LoVo (cell line): Measurements from ENCODE around the gene SPOCD1.
"Not testable (repeated sequence)": the region's sequence is repeated elsewhere in the genome, so short reads cannot be mapped to it uniquely, and the experiment has no call there.

Experiments used
- DNase-seq: peaks from one replicate; pipeline ENCODE4 v3.0.0-alpha.2; 2016; ENCODE audit warnings: low spot score

SPOCD1 gene

DNA sequence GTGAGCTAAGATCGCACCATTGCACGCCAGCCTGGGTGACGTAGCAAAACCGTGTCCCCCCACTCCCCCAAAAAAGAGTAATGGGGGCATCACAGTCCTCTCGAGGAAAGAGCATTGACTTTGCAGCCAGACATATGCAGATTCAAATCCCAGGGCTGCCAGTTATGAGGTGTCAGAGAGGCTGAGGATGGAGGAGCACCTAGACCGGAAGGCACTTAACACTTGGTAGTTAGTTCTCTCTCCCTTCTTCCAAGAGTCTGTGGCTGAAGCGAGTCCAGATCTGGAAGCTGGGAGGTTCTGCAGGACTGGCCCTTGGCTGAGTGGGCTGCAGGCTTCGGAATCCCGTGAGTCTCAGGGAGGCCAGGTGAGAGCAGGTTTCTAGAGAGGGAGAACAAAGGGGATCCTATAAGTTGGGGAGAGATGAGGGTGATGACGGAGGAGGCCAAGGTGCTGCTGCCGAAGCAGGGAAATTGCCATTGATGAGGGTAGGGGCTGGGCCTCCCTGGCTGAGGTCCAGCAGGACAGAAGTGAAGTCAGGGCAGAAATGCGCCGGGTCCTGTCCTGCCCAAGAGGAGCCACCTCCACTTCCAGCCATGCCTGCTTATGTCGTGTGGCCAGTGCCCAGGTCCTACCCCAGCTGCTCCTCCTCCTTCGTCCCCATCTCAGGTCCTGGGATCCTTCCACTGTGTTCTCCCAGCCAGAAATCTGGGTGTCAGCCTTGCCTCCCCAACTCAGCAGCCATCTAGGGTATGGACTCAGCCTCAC is 13.3 kb upstream of the SPOCD1 start:
- DNase-seq, result no peak

DNA sequence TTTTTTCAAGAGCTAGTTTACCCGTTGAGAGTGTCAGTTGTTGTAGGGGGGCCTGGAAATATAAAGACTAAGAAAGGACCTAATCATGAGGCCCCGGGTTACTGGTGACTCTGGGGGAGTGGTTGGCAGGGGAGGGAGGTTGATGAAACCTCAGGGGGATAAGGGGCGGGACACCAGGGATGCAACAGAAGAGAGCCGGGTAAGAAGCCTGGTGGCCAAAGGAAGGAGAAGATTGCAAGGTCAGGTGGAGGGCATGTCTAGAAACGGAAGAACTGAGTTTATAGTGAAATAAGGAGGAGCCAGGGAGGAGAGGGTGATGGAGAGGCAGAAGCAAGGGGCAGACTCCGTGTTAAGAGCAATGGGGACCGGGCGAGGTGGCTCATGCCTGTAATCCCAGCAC is 12.5 kb upstream of the SPOCD1 start:
- DNase-seq, result no peak

DNA sequence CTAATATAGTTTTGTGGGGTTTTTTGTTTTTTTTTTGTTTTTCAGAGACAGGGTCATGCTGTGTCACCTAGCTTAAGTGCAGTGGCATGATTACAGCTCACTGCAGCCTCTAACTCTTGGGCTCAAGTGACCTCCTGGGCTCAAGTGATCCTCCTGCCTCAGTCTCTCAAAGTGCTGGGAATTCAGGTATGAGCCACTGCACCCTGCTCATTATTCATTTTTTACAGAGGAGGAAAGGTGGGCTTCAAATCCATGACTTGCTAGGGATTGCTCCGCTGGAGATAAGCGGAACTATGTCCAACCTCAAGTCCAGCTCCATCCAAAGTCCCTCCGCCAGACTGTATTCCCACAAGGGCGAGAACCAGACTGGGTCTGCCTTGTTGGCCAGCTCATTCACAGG is 8.0 kb upstream of the SPOCD1 start:
- DNase-seq, result no peak

DNA sequence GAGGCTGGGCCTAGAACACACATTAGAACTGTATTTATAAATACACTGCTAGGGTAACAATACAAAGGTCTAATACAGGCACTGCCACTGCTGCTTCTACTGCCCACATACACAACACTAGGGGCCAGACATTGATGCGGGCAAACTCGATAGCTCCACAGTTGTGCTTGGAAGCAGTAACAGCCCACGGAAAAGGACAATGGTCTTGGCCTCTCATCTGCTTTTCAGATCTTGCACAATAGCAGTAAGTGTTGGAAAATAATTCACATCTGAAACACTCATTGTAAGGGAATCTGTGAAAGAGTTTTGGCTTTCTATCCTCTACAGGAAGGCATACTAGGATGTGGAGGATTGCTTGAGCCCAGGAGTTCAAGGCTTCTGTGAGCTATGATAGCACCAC is 6.9 kb upstream of the SPOCD1 start:
- DNase-seq, result no peak

DNA sequence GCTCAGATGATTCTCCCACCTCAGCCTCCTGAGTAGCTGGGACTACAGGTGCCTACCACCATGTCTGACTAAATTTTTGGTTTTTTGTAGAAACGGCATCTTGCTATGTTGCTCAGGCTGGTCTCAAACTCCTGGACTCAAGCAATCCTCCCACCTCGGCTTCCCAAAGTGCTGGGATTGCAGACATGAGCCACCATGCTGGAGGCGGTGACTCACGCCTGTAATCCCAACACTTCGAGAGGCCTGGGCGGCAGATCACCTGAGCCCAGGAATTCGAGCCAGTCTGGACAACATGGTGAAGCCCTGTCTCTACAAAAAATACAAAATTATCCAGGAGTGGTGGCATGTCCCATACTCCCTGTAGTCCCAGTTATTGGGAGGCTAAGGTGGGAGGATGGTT is 4.4 kb upstream of the SPOCD1 start:
- DNase-seq, result not testable (repeated sequence)

DNA sequence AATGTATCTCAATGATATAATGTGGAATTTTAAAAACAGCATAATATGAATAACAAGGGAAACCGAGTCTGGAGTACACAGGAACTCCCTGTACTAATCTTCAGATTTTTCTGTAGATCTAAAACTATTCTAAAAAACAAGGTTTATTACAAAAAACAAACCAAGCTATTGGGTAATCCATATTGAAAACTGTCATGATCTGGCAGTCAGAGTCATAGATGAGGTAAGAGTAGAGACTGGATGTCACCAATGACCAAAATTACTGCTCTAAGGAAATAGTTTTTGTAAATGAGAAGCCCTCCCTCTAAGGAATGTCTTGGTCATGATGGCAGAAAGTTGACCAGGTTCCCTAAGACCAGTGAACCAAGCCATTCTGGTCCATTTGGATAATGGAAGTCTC is 2.4 kb upstream of the SPOCD1 start:
- DNase-seq, result no peak

DNA sequence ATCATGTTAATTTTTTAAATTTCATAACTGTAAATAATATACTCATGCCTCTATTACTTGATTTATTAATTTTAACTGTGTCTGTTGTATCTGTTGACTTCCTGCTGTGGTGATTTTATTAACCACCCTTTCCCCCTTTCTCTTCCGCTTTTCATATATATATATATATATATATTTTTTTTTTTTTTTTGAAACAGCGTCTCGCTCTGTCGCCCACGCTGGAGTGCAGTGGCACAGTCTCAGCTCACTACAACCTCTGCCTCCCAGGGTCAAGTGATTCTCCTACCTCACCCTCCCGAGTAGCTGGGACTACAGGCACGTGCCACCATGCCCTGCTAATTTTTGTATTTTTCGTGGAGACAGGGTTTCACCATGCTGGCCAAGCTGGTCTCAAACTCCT is 1.1 kb upstream of the SPOCD1 start:
- DNase-seq, result not testable (repeated sequence)

DNA sequence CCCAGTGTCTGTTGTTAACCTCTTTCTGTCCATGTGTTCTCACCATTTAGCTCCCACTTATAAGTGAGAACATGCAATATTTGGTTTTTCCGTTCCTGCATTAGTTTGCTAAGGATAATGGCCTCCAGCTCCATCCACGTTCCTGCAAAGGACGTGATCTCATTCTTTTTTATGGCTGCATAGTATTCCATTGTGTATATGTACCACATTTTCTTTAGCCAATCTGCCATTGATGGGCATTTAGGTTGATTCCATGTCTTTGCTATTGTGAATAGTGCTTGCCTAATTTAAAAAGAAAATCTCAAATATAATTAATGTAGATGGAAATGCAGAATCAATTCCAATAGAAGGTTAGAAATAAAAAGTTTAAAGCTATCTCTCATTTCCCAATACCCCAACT is 679 bp upstream of the SPOCD1 start:
- not testable (repeated sequence) for DNase-seq

DNA sequence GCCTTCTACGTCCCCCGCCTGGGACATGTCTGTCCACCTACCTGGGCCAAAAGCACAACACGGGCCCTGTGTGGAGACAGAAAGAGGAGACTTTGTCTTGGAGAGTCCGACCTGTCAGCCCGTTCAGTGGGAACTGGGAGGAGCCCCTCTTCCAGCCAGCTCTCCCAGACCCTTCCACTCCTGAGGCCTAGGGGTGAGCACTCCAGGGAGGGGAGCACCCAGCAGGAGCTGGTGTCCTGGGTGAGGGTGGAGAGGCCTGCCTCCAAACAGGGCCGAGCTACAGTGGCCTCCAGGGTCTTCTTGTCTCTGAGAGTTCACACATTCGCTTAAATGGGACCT is 546 bp downstream of the SPOCD1 start:
- DNase-seq, result no peak

DNA sequence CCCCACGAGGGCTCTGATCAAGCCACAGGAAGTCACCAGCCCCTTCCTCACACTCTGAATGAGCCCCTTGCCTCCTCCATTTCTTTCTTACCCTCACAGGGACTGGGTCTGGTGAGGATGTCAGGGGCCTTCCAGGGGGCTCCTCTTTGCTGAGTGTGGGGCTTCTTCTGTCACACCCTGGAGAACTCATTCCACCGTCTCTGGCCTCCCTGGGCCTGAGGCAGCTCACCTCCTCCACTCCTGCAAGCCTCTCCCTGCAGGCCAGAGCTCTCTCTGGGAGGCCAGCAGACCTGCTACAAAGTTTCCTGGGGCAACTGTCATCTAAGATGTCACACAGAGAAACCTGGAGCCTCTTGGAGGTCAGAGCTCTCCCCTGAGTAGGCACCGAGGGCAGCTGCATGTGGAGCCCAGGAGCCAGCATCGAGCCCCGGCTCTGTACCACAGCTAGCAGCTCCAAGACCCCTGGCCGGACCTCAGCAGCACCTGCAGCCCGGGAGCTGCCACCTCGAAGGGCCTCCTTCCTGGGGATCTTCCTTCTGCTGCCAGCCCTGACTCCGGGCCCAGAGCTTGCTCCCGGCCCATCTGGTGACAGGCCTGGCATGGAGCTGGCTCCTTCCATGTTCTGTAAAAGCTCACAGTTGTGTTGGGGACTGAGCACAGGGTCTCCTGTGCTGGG is 1.1 kb downstream of the SPOCD1 start:
- DNase-seq, result no peak

DNA sequence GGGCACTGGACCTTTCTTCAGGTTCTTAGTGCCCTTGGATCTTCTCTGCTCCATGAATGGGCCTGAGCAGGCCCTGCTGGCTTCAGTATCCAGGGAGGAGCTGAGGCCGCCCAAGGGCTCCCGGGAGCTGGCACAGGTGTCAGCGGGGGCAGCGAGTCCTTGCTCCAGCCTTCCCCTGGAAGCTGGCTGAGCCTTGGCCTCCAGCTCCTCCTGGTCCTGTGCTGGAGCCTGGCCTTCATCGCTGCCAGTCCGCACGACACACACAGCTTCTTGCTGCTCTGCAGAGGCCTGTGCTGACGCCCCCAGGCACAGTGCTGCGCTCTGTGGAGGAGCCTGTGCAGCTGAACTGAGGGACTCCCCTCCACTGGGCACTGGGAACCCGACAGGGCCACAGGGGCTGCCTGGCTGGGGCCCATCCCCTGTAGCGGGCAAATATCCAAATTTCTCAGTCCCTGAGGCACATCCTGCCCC is 1.7 kb downstream of the SPOCD1 start:
- no peak for DNase-seq

DNA sequence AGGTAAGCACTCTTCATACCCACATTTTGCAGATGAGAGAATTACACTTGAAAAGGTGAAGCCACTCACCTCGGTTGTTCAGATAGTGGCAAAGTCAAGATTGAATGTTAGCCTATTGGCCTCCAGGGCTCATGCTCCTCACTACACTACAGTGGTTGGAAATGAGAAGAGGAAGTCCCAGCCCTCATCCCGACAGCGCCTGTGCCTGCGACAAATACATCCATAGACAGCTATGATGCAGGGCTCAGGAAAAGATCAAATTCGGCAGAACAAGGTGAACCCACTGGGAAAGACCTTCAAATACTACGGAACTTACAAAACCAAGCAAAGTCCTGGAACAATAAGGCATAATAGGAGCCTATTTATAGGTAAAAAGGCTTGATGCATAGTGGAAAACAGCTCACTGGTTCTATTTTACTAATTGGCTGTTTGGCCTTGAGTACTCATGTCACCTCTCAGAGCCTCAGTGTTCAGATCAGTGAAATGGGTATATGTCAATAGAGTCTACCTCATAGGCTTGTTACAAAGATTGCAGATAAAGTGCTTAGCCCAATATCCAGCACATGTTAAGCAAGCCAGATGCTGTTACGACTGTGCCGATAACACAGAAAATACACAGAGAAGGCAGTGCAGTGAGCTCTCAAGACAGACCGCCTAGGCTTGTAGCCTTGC is 3.5 kb downstream of the SPOCD1 start:
- no peak for DNase-seq

DNA sequence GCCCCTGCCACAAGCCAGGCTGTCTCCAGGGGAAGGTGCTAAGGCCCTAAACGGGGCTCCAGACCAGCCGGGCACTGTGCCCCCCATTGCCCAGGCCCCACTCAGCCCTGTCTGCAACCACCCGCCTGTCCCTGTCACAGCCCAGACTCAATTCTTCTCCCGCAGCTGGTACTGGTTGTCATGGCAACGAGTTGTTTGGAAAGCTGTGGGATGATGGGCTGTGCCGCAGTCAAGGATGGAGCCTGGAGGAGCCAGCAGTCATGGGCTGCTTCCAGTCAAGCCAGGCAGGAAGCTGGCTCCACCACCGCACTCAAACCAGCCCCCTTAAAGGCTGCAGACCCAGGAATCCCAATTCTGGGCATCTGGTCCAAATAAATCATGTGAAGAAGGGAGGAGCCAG is 4.2 kb downstream of the SPOCD1 start:
- DNase-seq, result no peak

DNA sequence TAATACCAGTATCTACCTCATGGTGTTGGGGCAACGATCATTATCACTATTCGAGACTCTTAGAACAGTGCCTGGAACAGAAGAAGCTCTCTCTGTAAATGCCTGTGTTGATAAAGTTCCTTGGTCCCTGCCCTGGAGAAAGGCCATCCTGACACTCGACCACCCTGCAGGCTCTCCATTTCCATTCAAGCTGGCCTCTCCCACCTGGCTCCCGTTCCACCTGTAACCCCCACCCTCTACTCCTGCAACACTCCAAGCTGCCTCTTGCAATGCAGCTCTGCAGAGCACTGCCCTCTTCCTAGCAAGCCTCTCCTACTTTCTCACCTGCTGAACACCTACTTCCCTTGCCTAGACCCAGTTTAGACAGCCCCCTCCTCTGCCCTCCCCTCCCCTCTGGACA is 6.1 kb downstream of the SPOCD1 start:
- DNase-seq, result no peak

DNA sequence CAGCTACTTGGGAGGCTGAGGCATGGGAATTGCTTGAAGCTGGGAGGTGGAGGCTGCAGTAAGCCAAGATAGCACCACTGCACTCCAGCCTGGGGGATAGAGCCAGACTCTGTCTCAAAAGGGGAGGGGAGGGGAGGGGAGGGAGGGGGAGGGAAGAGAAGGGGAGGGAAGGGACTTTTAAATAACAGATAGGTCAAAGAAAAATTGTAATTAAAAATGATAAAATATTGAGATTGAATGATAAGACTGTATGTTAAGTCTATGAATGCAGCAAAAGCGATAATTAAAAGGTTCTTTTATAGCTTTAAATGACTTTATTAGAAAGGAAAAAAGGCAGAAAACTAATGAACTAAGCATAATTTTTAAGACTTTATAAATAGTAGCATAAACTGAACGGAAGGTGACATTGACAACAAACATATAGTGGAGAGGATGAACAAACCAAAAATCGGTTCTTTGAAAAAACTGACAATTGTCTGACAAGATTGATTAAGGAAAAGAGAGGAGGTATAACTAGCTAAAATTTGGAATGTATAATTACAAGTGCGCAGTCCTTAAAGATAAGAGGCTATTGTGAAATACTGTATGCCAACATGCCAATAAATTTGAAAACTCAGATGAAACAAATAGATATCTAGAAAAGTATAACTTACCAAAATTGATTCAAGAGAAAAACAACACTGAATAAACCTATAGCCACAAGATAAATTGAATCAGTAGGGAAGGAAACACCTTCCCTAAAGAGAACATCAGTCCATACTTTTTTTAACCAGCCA is 8.4 kb downstream of the SPOCD1 start:
- DNase-seq, result no peak

DNA sequence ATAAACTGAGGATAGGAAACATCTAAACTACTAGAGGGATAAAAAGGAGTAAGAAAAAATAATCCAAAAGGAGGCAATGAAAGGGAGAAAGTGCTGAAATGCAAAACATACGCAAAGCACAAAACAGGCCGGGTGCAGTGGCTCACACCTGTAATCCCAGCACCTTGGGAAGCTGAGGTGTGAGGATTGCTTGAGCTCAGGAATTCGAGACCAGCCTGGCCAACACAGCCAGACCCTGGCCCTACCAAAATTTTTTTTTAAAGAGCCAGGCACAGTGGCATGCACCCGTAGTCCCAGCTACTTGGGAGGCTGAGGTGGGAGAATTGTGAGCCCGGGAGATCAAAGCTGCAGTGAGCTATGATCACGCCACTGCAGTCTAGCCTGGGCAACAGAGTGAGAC is 10.5 kb downstream of the SPOCD1 start:
- no peak for DNase-seq

DNA sequence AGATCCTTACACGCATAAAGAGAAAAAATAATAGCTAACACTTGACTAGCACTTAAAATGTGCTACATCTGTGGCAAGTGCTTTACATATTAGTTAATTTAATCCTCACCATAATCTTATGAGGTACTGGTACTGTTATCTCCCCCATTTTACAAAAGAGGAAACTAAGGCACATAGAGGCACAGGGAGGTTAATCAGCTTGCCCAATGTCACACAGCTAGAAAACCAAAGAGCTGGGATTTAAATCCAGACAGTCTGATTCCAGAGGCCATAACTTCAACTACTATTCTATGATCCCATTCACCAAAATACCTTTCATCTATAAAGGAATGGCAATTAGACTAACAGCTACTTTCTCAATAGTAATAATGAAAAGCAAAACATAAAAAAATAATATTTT is 11.7 kb downstream of the SPOCD1 start:
- DNase-seq, result no peak

DNA sequence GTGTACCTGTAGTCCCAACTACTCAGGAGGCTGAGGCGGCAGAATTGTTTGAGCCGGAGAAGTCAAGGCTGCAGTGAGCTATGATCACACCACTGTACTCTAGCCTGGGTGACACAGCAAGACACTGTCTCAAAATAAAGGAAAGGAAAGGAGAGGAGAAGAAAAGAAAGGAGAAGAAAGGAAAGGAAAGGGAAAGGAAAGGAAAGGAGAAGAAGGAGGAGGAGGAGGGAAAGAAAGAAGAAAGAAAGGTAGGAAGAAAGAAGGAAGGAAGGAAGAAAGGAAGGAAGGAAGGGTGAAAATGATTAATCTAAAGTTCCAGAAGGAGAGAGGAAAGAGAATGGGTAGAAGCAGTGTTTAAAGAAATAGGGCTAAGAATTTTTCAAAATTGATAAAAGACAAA is 12.2 kb downstream of the SPOCD1 start:
- DNase-seq, result no peak

DNA sequence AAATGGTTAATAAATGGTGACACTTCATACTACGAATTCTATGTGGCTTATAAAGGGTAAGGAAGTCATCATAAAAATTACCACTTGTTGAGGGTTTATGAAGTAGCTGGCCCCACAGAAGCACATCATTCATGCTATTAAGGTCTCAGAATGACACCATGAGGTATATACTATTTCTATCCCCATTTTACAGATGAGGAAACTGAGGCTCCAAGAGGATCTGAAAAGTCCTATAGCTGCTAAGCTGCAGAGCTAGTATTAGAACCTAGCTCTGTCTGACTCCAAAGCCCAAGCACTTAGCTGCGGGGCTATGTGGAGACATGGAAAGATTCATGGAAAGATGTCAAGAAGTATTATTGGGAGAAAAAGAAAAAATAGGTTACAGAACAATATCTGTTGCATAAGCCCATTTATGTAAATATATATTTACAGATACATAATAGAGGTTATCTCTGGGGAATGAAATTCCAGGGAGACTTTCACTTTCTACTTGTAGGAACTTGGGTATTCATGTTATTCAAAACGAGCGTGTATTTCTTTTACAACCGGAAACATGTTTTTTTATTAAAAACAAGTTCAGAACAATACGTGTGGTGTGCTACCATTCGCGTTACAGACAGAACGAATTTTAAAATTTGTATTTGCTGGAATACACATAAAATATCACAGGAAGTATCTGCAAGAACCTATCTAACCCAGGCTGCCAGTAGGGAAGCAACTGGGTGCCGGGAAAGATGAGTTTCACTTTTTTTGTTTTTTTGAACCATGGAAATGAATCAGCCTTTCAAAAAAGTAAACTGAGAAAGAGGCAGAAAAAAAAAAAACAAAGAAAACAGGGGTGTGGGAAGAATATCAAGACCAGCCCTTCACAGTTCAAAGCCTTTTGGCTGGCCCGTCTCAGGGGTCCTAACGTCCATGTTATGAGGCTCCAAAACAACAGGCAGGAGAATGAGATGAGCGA is 13.4 kb downstream of the SPOCD1 start:
- no peak for DNase-seq

DNA sequence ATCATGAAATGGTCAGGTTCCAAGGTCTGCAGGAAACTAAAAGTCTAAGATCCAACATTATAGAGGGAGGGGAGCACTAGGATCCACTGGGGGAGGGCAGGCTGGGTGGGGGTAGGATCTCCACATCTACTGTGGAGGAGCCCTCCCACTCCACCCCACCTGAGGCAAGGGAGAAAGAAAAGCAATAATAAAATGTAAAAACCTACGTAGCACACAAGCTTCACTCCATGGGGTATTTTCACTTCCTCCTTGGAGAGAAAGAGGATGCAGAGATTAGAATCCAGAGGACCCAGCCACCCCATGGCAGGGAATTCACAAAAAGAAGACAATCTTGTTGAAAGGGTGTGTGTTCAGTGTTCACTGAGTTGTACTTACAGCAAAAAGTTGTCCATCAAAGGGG is 14.4 kb downstream of the SPOCD1 start:
- no peak for DNase-seq

DNA sequence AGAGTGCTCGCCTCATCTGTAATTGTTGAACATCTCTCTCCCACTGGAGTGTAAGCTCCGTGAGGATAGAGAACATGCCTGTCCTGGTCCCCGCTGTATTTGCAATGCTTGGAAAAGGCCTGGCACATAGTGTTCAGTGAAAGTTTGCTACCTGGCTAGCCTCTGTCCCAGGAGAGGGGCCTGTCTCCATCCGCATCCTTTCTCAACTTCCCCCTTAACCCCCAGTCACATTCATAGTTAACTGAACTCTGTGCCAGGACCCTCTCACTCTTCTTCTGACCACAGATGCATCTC is 15.2 kb downstream of the SPOCD1 start:
- DNase-seq, result no peak
